GM19023 (cell line): ENCODE results near the gene ETS1.

Experiments
- ATAC-seq: cut with Tn5 transposase; IDR thresholded peaks from one replicate; pipeline ENCODE4 v1.9.1; 2021; ENCODE audit warnings: mild to moderate bottlenecking, moderate library complexity; ENCODE audit not compliant: unreplicated experiment

Gene ETS1

DNA sequence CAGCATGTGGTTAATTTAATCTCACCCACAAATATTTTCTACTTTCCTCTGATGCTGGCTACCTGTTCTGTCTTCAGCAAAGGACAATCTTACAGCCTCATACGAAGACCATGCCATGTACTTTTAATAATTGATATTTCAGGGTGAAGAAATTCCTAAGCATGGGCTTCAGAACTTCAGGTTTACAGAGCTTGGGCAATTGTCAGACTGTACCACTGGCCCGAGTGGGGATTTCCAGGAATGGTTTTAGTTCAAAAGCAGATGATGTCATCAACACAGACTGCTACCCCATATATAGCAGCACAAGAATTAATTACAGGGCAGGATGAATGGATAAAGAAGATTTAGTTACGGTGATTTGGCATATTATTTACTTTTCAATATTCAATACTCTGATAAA is 171.8 kb downstream of the ETS1 start:
- ATAC-seq, result no peak

DNA sequence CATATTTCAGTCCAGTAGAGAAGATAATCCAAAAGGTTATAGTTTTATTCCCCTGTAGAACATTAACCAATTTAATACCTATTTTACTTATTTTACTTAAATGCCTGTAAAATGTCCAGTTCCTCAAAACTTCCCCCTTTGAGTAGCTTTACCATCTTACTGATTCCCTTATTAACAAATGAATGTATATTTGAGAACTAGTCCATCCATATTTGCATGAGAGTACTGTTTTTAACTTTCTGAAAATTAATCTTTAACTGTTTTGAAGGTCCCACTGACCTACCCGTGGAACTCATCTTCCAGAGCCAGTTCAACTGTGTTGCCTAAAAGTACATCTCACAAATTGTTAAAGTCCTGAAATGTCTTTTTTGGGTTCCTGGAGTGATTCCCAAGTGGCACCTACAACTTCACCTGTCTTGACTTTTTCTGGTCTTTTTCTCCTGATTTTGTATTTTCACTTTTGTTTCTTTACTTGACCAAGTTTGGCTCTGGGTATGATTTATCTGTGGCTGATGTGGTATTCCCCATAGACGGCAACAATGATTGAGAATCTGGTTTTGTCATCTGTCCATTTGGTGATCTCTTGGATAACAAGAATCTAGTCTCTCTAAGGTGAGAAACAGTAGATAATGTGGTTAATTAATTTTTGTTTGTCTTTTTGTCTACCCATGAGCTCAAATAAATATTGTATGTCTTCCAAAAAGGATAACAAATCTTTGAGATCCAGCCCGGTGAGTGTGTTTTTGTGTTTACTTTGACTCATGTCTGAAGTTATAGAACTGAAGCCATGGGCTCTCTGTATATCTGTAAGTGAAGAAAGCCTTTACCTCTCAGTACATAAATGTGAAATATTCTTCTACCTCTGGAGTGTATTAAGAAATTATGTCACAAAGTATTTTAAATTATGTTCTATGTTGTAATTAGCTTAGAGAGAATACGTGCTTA is 174.2 kb downstream of the ETS1 start:
- ATAC-seq, result peak; percentile 83

- no peak for ATAC-seq
These were observed 175.5 kb downstream of the ETS1 start for GRCh38 chr11:128411812-128412211.

DNA sequence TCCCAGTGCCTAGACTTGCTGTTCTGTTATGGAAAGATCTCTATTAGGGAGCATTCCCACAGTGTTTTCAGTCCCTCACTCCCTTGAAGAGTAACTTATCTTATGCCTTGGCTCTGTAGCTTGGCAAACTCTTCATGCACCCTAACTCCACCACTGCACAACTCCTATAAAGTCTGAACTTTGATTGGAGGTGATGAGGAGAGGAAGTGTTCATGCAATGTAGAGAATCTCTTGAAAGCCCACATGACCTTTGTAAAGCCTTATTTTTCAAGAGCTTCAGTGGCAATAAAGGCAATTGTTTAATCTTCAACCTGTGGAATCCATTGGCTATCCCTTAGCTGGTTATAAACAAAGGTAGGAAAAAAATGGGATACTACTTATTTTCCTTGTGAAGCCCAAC is 176.2 kb downstream of the ETS1 start:
- no peak for ATAC-seq

DNA sequence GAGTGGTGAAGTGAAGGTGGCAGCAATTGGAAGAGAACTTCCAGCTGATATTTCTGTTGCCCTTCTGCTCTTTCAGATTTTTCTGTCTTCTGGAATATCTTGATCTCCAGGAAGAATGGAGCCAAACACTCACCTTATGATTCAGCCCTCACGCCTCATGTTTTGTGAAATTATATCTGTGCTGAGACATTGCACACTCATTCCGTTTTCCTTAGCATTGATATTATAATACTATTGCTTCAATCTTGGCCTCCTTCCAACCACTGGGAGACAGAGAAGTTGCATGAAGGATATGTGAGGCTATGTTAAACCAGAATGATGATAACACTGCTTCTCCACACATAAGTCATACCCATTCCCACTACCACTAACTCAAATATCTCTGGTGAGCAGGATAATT is 177.9 kb downstream of the ETS1 start:
- no peak for ATAC-seq
